Activated CD4-positive, alpha-beta T cell treated with anti-CD3 and anti-CD28 coated beads for 48 hours (primary cell): Measurements from ENCODE around the gene CUL5.
A peak's percentile ranks its signal among the peaks of the same experiment; 100 is the strongest.
"Not testable (repeated sequence)": the region's sequence is repeated elsewhere in the genome, so short reads cannot be mapped to it uniquely, and the experiment has no call there.

Experiments used
- DNase-seq: peaks from one replicate; pipeline ENCODE4 v3.0.0-alpha.2; 2020

The CUL5 gene

GRCh38 chr11:108025387-108026080, 16.8 kb downstream of the CUL5 start:
- DNase-seq, result peak; percentile 15

GRCh38 chr11:108027057-108027456, 18.4 kb downstream of the CUL5 start:
- DNase-seq, result no peak

- DNase-seq, result not testable (repeated sequence)
These were observed 20.2 kb downstream of the CUL5 start for GRCh38 chr11:108028822-108029441.

- not testable (repeated sequence) for DNase-seq
These were observed 22.9 kb downstream of the CUL5 start for GRCh38 chr11:108031604-108032003.

GRCh38 chr11:108032800-108033199, 24.1 kb downstream of the CUL5 start:
- no peak for DNase-seq

GRCh38 chr11:108034034-108034433, 25.3 kb downstream of the CUL5 start:
- DNase-seq, result no peak

GRCh38 chr11:108034952-108035351, 26.3 kb downstream of the CUL5 start:
- no peak for DNase-seq

GRCh38 chr11:108035690-108036089, 27.0 kb downstream of the CUL5 start:
- DNase-seq, result no peak

GRCh38 chr11:108037211-108037610, 28.5 kb downstream of the CUL5 start:
- no peak for DNase-seq

- DNase-seq, result no peak
These were observed 28.9 kb downstream of the CUL5 start for GRCh38 chr11:108037636-108038035.

GRCh38 chr11:108048269-108048668, 39.6 kb downstream of the CUL5 start:
- DNase-seq, result no peak

GRCh38 chr11:108062336-108062735, 53.6 kb downstream of the CUL5 start:
- no peak for DNase-seq

- no peak for DNase-seq
These were observed 54.7 kb downstream of the CUL5 start for GRCh38 chr11:108063410-108063809.

GRCh38 chr11:108069947-108070346, 61.2 kb downstream of the CUL5 start:
- DNase-seq, result no peak

GRCh38 chr11:108084811-108085210, 76.1 kb downstream of the CUL5 start:
- no peak for DNase-seq

GRCh38 chr11:108085672-108086071, 77.0 kb downstream of the CUL5 start:
- no peak for DNase-seq

GRCh38 chr11:108092134-108092533, 83.4 kb downstream of the CUL5 start:
- no peak for DNase-seq

GRCh38 chr11:108093128-108093904, 84.6 kb downstream of the CUL5 start:
- no peak for DNase-seq

- DNase-seq, result no peak
These were observed 88.5 kb downstream of the CUL5 start for GRCh38 chr11:108097179-108097578.

- DNase-seq, result no peak
These were observed 92.5 kb downstream of the CUL5 start for GRCh38 chr11:108101090-108101775.

GRCh38 chr11:108111126-108111525, 102.4 kb downstream of the CUL5 start:
- no peak for DNase-seq

- no peak for DNase-seq
These were observed 103.4 kb downstream of the CUL5 start for GRCh38 chr11:108112057-108112456.

GRCh38 chr11:108115500-108116140, 106.9 kb downstream of the CUL5 start:
- no peak for DNase-seq
